Right lobe of liver (tissue), 4 donors: ENCODE data around the gene KXD1.

Experiments used
- CTCF ChIP-seq, 4 donors: fragments of 200-600 bp in 3 of 4; fragments of 450-650 bp in 1 of 4; IDR thresholded peaks; one replicate each; pipeline versions ENCODE4 v1.5.1 to v1.8.0; 2016 to 2022; ENCODE audit warnings: antibody characterized with exemption in 4 of 4, mild to moderate bottlenecking in 2 of 4
- POLR2A ChIP-seq: fragments of 450-650 bp; IDR thresholded peaks from one replicate; pipeline ENCODE4 v1.6.1; 2017; ENCODE audit warnings: antibody characterized with exemption, mild to moderate bottlenecking
- donor health status: DM: no; HTN: no; CAD: no.
- donor health status: DM: no; HTN: no; CAD: no.
- donor health status: DM: no; HTN: yes; CAD: no.

DNA sequence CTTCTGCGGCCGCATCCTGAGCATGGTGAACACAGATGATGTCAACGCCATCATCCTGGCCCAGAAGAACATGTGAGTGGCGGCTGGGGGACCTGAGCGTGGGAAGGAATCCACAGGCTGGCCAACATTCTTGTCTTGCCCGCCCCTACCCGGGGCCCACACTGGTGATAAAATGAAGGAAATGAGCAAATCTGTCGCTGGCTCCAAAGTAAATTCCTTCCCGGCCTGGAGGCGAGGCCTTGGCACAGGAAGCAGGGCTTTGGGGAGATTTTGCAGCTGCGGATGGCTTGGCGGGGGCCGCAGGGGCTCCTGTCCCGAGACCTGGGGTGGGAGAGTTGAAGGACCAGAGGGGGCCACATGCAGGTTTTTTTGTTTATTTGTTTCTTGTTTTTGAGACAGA lies 4.4 kb downstream of the KXD1 start:
- TF ChIP-seq POLR2A: no peak
- TF ChIP-seq CTCF (IDR thresholded peaks at IDR 0.05): no peak
